Stimulated activated naive CD4-positive, alpha-beta T cell (primary cell): ENCODE data around the gene GALNT13.

Source experiments
- DNase-seq, 6 experiments: peaks; one replicate each; lab custom pipeline; 2025; lab: John Stamatoyannopoulos, UW

Gene GALNT13

DNA sequence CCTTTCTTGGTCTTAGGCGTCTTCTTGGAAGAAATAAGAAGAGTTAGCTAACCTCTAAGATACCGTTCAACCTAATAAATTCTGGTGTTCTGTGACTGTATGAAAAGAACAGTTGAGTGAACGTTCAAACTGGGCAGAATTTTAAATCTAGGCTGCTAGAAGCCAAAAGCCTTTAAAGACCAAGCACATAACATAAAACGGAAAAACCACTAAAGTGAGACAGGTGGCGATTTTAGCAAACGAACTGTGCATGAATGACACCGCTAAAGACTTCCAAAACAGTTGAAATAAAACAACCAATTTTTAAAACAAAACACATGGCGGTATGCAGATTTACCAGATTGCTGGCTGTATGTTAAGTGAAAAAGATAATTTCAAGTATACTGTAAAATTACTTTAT is 73.1 kb downstream of the GALNT13 start:
- DNase-seq: no peak

DNA sequence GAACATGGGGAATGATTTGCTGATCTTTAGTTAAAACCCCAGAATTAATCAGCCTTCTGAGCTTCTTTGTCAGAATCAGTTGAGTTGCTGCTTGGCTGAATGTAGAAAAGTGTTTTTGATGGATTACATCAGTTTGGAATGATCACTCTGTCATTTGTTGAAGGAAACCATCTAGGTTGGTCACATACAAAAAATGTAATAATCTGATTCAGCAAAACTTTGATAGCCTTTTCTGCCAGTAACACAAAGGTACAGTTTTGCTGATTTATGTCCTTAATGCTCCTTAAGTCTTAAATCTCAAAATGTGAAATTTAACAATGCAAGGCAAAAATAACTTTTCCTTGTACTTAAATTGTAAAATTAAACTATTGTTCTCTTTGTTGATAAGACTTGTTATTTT is 74.3 kb downstream of the GALNT13 start:
- no peak for DNase-seq

DNA sequence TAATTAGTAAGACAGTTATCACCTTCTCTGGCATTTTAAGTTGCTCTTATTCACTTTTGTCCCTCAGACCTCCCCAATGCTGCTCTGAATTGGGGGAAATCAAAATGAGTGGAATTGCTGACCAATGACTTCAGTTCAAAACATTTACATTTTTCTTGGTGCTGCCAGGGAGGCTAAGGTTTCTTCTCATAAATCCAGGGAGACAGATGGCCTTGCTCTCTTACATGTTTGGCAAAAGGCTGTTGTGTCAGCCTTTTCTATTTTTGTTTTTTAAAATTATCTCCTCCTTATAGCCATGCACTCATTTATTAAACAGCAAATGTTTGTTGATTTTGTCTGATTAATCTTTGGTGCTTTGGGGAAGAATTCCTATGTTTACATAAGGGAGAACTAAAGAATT is 82.0 kb downstream of the GALNT13 start:
- no peak for DNase-seq

DNA sequence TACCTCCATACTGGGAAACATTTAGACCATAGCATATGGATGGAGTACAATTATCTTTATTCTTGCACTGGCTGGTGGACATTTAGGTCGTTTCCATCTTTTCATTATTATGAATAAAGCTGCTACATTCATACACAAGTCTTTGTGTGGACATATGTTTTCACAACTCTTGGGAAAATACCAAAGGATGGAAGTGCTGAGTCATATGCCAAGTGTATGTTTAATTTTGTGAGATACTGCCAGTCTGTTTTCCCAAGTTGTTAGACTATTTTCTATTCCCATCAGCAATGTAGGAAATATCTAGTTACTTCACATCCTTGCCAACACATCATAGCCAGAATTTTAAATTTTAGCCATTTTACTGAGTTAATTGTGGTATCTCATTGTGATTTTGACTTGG is 91.5 kb downstream of the GALNT13 start:
- no peak for DNase-seq

DNA sequence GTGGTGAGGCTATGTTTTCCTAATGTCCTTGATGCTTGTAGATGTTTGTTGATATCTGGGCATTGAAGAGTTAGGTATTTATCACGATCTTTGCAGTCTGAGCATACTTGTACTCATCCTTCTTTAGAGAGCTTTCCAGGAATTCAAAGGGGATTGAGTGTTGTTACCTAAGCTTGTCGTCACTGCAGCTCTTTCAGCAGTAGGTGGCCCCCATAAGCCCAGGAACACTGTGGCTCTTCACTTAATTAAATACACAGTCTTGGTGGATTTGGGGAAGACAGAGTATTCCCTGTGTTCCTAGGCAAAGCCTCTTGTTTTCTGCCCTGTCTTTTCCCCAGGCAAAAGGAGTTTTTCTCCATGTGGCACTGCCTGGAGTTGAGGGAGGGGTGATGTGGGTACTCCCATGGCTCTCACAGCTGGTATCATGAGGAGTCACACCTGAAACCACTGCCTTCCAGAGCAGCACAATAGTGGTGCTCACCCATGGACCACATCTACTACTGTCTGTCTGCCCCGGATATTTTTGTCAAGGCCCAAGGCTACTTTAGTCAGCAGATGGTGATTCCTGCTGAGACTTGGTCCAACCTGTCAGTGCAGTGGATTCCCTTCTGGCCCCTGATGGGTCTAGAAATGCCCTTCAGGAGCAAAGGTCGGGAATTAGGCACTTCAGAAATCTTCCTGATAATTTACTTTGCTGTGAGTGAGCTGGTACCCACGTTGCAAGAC is 95.7 kb downstream of the GALNT13 start:
- no peak for DNase-seq

DNA sequence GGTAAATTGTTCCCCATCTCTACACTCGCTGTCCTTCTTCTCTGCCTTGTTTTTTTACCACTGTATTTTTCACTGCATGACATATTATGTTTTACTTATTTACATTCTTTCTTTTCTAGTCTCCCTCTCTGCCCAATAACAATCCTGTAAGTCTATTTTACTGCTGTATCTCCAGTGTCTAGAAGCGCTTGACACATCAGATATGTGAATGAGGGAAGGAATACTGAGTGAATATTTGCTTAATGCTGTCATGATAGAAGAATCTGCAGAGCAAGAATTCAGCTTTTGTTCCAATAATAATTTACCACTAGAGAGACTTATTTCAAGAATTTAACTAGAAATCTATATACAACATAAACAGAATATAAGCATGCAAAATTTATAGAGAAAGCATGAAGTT is 99.5 kb downstream of the GALNT13 start:
- DNase-seq: no peak

DNA sequence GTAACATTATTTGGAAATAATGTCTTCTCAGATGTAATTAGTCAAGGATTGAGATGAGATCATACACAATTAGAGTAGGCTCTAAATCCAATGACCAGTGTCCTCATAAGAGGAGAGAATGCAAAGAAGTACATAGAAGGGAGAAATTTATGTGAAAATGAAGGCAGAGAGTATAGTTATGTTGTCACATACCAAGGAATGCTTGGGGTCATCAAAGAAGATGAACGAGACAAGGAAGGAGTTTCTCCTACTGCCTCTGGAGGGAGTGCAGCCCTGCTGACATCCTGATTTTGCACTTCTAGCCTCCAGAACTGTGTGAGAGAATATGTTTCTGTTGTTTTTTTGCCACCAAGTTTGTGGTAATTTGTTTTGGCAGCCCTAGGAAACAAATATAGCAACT is 100.1 kb downstream of the GALNT13 start:
- DNase-seq: no peak

DNA sequence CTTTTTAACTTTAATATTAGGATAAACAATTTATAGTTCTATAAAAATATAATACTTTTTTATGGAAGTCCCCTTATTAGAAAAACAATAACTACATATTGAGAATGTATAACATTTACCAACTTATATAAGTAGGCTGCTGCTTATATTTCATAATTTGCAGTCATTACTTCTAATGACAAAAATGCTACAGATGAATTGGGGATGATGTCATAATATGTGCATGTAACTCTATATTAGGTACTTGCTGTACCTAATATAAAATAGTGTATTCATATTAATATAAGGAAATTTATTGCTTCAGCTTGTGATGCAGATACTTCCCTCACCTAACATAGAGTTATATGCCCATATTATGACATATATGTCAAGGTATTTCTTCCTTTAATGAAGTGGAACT is 100.7 kb downstream of the GALNT13 start:
- DNase-seq: no peak

DNA sequence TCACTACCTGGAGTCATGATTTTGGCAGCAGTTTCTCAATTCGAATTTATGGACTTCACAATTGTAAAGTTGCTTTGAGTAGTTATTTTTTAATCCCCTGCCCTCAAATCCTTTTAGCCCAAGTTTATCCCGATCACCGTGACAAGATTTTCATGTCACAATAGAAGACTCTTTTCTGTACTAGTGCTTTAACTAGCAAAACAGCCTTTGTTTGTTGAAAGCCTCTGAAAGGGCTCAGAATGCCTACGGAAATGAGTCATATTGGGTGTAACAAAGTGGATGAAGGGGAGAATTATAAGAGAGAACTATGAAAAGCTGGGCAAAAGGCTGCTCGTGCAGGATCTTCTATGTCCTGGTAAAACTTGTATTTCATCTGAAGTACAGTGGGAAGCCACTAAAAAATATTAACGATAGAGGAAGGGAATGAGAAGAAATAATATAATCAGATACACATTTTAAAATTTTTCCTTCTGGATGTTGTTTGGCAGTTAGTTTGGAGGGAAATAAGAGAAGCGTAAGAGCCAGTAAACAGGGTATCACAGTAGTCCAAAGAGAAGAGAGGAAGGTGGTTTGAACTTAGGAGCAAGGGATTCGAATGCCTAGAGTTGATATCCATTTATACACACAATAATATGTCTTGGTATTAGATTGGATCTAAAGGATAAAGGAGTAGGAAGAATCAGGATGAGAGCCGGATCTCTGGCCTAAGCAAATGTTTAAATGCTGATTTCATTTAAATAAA is 114.9 kb downstream of the GALNT13 start:
- DNase-seq: no peak

DNA sequence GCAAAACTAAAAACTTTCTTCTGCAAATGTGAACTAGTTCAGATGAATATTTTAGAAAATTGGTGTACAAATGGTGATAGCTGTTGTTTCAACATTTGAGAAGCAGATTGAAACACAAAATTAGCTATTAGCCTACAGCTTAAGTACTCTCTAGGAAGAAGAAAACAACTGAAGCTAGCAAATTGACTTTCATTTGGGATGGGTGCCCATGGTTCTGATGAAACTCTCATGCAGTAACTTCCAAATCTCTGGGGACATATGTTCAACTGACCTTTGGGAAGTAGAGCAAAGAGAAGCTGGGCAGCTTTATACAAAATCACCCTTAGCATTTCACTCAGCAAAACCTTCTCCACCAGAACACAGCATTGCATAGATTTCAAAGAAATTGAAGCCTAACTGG is 119.0 kb downstream of the GALNT13 start:
- DNase-seq: no peak

DNA sequence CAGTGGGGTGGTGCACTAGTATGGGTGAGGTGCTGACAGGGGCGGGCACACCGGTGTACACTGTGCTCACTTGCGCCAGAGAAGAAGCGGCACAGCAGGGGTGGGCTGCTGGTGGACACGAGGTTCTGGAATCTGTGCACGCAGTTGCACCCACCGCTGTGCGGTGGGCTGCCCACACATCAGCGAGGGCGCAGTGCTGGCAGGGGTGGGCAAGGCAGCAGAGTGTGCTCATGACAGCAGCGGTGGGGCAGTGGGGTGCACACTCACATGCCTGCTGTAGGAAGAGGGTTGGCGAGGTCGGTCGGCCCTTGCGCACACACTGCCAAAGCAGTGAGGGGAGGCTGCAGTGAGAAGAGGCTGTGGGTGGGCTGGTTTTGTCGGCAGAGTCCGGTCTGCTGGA is 141.8 kb downstream of the GALNT13 start:
- DNase-seq: no peak

DNA sequence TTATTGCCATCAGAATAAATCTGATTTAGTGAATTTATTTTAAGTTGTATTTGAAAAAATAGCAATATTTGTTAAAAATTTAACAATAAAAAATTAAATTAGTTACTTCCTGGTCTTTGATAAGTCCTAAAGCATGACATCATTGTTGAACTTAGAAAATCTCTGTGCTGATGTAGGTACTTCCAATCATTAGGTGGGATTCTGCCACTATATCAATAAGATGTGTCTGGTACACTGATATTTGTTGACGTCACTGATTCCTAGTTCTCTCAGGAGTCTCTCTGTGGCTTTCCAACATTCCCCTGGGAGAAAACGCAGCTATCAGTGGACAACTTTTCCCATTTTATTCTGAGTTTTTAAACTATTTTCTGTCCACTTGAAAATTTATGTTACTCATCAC is 143.5 kb downstream of the GALNT13 start:
- DNase-seq: no peak

DNA sequence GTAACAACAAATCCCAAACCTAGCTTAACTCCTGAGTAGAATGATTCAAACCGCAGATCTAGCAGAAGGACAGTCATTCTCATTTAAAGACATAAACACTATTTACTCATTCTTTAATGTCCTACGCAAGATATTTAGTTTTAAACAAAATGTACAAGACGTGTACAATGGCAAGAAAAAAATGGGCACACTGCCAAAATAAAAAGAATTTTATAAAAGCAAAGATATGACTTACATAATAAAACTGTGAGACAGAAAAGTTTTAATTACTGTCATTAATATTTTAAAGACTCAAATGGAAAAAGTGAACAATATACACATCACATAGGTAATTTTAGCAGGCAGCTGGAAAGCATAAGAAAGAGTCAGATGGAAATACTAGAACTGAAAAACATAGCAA is 157.8 kb downstream of the GALNT13 start:
- no peak for DNase-seq

DNA sequence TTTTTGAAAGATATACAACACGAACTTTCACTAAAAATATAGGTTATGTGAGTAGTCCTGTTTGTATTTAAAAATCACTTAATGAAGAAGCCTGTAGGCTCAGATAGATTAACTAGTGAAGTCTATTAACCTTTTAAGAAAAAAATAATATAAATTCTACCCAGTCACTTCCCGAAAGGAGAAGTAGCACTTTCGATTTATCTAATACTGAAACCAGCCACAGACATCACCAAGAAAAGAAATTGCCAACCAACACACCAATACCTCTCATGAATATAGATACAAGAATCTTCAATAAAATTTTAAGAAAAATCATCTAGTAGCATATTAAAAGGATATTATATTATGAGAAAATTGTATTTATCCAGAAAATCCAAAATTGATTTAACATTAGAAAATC is 160.5 kb downstream of the GALNT13 start:
- DNase-seq: no peak

DNA sequence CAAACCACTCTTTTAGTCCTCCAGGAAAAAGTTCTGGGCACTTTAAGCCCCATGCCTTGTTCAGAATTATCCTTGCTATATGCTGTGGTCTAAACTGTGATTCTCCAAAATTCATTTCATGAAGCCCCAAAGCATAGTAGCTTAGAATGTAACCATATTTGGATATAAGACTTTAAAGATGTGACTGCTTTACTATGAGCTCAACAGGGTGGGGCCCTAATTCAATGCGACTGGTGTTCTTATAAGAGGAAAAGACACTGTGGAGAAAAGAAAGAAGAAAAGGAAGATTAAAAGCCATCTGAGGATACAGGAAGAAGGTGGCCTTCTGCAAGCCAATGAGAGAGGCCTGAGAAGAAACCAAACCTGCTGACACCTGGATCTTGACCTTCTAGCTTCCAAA is 174.8 kb downstream of the GALNT13 start:
- DNase-seq: no peak

DNA sequence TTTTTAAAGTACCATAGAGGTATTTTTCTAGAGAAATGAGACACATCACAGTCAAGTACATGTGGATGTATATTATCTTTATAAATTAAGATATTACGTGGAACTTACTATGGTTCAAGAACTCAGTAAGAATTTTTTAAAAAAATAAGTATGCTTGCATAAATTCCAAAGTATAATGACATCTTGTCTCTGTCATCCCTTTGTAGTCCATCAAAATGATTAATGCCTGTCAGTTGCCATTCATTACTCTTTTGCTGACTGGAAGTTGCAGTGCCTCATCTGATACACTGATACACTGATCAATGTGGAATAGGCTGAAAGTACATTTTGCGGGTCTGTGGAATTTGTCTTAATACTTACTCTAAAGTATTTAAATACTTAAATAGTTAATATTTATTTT is 177.2 kb downstream of the GALNT13 start:
- no peak for DNase-seq

DNA sequence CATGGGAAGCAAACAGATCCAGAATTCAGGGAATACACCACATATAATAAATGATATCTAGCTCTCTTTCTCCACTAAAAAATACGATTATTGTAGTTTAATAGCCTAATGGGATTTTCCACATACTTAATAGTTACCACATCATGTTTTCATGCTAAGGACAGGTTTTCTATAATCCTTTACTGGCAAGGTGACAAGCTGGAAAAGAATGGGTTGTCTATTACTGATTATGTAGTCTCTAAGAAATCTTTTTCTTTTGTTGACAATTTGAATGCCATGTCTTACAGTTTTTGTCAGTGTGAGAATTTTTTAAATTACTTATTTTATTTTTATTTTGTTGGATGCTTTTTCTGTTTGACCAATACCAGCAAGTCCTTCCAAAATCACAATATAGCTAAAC is 177.8 kb downstream of the GALNT13 start:
- no peak for DNase-seq

DNA sequence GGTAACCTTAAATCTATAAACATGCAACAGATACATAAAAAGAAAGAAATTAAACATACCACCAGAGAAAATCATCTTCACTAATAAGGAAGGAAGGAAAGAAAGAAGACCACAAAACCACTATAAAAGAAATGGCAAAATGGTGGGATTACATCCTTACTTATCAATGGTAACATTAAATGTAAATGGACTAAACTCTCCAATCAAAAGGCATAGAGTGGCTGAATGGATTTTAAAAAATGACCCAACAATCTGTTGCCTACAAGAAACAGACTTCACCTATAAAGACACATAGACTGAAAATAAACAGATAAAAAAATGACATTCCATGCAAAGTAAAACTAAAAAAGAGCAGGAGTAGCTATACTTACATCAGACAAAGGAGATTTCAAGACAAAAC is 195.4 kb downstream of the GALNT13 start:
- DNase-seq: no peak

DNA sequence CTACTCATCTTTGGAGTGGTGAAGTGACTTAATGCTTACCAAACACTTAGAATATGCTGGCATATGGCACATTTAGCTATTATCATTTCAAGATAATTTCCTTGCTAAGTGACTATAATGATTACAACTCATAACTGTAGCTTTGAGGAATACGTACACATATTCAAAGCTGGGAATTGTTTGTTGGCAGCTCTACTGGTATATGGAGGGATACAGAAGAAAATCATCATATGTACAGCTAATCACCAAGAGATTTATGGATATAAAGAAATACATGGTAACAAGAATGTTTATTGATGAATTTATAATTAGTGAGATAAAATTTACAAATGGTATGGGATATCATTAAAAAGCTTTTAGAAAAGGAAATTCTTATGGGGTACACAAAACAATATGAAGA is 207.2 kb downstream of the GALNT13 start:
- DNase-seq: no peak

DNA sequence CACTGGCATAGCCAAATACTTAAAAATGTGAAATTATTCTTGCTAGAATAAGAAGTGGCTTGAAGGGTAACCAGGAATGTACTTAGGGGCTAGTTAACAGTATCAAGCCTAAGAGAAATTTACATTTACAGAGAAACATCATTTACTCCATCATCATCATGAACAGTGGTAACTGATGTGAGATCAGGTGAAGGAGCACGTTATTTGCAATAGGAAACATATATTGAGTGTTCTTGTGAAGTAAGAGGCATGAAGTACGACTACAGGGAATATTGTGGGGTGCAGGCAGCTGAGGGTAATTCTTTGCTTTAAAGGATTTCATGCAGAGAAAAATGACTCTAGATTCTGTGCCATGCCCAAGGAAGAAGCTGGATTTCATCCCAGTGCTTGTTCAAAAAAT is 220.8 kb downstream of the GALNT13 start:
- DNase-seq: no peak

DNA sequence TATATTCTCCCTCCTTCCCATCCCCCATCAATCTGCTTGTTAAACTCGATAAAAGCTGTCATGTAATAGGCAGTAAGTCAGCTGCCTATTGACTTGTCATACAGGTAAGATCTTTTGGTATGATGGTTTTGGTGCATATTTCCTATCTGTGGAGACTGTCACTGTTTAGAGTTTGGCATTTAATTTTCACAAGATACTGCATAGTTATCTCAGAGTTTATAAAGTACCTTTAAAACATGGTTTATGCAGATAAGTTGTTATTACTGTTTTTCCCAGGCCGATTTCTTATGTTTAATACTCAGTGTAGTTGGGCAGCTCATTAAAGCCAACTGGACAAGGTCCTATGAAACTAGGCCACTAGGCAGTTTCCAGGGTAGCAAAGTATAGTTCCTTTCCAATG is 222.1 kb downstream of the GALNT13 start:
- no peak for DNase-seq

DNA sequence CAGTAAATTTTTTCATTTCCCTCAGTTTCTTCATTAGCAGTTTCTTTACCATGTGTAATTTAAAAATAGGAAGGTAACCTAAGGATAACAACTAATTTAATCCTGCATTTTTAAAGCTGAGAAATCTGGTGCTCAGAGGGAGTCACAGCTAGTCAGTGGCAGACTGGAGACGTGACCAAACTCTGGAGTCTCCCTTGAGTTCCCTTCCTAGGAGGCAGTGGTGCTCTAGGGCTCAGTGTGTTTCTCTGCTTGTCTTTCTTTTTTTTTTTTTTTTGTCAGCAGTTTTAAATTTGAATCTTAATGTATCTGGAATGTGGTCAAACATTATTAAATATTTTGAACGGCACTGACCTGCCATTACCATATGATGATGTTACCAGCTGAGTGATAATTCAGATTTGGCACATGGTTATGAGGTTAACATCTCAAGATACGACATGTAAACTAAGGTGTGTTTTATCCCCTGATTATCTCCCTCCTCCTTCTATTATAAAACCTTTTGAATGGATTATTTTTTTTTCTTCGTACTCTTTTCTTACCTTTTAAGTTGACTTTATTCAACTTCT is 226.2 kb downstream of the GALNT13 start:
- DNase-seq: no peak

DNA sequence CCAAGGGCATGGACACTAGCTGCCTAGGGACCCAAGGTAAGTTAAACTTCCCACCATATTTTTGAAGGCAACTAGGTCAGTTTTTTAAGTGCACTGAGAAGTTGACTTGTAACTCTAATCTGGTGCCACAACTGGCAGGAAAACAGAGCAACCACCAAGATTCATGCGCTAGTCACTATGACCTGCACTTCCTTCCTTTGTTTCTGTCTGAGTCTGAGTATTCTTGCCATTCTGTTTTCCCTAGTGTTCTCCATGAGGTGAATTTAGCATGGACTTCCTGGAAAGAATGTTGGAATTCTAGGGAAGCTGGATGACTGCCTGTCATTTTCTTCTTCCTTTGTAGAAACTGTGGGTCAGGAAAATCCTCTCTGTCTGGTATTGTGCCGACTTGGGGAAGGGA is 249.0 kb downstream of the GALNT13 start:
- no peak for DNase-seq

DNA sequence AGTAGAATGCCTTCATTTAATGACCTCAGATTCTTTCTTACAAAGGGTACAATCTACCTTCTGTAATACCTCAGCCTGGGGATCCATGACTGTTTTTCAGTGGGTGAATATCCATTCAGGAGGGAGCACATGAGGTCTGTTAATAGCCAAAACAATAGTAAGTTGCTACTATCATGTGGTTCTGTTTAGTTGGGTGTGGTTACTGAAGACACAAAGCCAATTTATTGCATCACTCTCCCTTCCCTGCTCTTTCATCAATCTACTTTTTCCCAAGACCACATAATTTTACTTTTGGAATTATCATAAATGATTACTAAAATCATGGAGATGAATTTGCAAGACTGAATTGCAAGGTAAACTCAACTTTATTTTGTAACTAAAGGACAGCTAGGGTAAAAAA is 254.2 kb downstream of the GALNT13 start:
- DNase-seq: no peak
